Muscle of arm (tissue), 12 donors: Measurements from ENCODE around the gene METTL26. TPM values are rescaled to one million over a fixed set of nuclear protein-coding genes. Genes with fewer than 3 reads are reported as not detected.

Experiments used
- DNase-seq: peaks from one replicate; pipeline ENCODE4 v3.0.0-alpha.2; 2013
- polyA plus RNA-seq, 12 donors: library from polyadenylated mRNA; unstranded; fragments of 120-200 nt; gene quantifications; one replicate each; pipeline ENCODE4 v1.2.1, GENCODE V29; 2013; ENCODE audit not compliant: insufficient read length in 12 of 12

METTL26 gene
- polyA plus RNA-seq, 12 donors = 28.9 to 48.1 (median 35.5) TPM; not detected in 1

- DNase-seq = no peak
These were observed 7.6 kb downstream of the METTL26 start for GRCh38 chr16:628321-629061.

- DNase-seq = no peak
These were observed 8.5 kb downstream of the METTL26 start for GRCh38 chr16:627454-628239.

GRCh38 chr16:626787-627453 is 9.2 kb downstream of the METTL26 start:
- DNase-seq = no peak

- DNase-seq = no peak
These were observed 9.9 kb downstream of the METTL26 start for GRCh38 chr16:625977-626765.

- DNase-seq = no peak
These were observed 10.8 kb downstream of the METTL26 start for GRCh38 chr16:625117-625976.

- DNase-seq = no peak
These were observed 11.5 kb downstream of the METTL26 start for GRCh38 chr16:624526-625070.

- no peak for DNase-seq
These were observed 13.2 kb downstream of the METTL26 start for GRCh38 chr16:622920-623280.

- no peak for DNase-seq
These were observed 14.5 kb downstream of the METTL26 start for GRCh38 chr16:621526-622105.

- DNase-seq = no peak
These were observed 15.2 kb downstream of the METTL26 start for GRCh38 chr16:620700-621525.

GRCh38 chr16:619476-620100 is 16.5 kb downstream of the METTL26 start:
- no peak for DNase-seq

- DNase-seq = no peak
These were observed 18.2 kb downstream of the METTL26 start for GRCh38 chr16:617855-618254.

GRCh38 chr16:616733-617586 is 19.1 kb downstream of the METTL26 start:
- DNase-seq = no peak

- DNase-seq = no peak
These were observed 21.0 kb downstream of the METTL26 start for GRCh38 chr16:615122-615521.

GRCh38 chr16:610513-611381 is 25.4 kb downstream of the METTL26 start:
- DNase-seq = no peak

- no peak for DNase-seq
These were observed 26.1 kb downstream of the METTL26 start for GRCh38 chr16:609984-610383.

GRCh38 chr16:609316-609715 is 26.8 kb downstream of the METTL26 start:
- DNase-seq = no peak

GRCh38 chr16:608019-608418 is 28.1 kb downstream of the METTL26 start:
- no peak for DNase-seq
